Measurements from ENCODE around the gene ADCY2. TPM values are rescaled to one million over a fixed set of nuclear protein-coding genes. Genes with fewer than 3 reads are reported as not detected.

ADCY2 gene
- total and polyA plus RNA-seq, 9 of the 15 experiments (the other 6 are each of a cell fraction or from before 2014, with no cell fraction given): 0.01 to 0.15 (median 0.03) TPM; not detected in 5

DNA sequence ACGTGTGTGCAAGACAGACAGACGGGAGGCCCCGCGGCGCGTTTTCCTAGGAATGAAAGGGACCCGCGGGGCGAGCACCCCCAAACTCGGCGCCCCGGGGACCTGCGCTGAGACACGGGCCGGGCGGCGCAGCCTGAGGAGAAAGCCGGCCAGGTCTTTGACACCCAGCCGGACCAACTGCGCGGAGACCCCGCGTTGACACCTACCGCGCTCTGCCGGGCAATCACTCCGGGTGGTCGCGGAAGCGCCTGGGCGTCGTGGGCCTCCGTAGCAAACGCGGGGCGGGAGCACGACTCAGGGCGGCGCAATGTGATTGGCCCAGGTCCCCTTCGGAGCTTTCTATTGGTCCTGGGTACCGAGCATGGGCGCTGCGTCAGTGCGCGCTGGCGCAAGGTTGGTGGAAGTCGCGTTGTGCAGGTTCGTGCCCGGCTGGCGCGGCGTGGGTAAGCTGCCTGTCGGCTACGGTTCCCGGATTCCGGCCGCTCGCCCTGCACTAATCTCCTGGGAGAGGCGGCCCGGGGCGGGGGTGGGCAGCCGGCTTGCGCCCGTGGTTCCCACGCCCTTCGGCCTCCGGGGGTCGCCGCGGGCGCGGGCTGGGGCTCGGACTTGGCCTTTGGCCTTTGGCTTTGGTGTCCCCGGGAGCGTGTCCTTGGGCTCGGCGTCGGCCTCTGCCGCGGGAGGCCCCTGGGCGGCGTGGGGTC is 473.0 kb downstream of the ADCY2 start, which contains the start of the genes FASTKD3 and MTRR (continued):
- TF ChIP-seq, protein P1, sequence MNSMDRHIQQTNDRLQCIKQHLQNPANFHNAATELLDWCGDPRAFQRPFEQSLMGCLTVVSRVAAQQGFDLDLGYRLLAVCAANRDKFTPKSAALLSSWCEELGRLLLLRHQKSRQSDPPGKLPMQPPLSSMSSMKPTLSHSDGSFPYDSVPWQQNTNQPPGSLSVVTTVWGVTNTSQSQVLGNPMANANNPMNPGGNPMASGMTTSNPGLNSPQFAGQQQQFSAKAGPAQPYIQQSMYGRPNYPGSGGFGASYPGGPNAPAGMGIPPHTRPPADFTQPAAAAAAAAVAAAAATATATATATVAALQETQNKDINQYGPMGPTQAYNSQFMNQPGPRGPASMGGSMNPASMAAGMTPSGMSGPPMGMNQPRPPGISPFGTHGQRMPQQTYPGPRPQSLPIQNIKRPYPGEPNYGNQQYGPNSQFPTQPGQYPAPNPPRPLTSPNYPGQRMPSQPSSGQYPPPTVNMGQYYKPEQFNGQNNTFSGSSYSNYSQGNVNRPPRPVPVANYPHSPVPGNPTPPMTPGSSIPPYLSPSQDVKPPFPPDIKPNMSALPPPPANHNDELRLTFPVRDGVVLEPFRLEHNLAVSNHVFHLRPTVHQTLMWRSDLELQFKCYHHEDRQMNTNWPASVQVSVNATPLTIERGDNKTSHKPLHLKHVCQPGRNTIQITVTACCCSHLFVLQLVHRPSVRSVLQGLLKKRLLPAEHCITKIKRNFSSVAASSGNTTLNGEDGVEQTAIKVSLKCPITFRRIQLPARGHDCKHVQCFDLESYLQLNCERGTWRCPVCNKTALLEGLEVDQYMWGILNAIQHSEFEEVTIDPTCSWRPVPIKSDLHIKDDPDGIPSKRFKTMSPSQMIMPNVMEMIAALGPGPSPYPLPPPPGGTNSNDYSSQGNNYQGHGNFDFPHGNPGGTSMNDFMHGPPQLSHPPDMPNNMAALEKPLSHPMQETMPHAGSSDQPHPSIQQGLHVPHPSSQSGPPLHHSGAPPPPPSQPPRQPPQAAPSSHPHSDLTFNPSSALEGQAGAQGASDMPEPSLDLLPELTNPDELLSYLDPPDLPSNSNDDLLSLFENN (IDR thresholded peaks at IDR 0.05; ENCODE audit: low read depth in 2 of 2, low read length in 2 of 2): no peak
- TF ChIP-seq, protein P2, sequence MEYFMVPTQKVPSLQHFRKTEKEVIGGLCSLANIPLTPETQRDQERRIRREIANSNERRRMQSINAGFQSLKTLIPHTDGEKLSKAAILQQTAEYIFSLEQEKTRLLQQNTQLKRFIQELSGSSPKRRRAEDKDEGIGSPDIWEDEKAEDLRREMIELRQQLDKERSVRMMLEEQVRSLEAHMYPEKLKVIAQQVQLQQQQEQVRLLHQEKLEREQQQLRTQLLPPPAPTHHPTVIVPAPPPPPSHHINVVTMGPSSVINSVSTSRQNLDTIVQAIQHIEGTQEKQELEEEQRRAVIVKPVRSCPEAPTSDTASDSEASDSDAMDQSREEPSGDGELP (CRISPR knock-in tag; IDR thresholded peaks at IDR 0.05; ENCODE audit: borderline replicate concordance): peak; percentile 73
- TF ChIP-seq BACH1 (tag; IDR thresholded peaks at IDR 0.05) (no peak), ZNF76 (CRISPR knock-in tag; IDR thresholded peaks at IDR 0.05; ENCODE audit: borderline replicate concordance) (no peak), MTA3 (IDR thresholded peaks at IDR 0.05; ENCODE audit: borderline replicate concordance) (peak; percentile 99), BMI1 (IDR thresholded peaks at IDR 0.05; ENCODE audit: low read length) (no peak), ELF1 (tag; IDR thresholded peaks at IDR 0.05) (peak; percentile 54; the same call in 1 of the 2 replicates), ZSCAN29 (IDR thresholded peaks at IDR 0.05) (no peak), PCBP1 (IDR thresholded peaks at IDR 0.05; ENCODE audit: low read depth, low read length, poor library complexity, severe bottlenecking) (peak; percentile 97), FOS (IDR thresholded peaks at IDR 0.05; ENCODE audit: extremely low read depth, insufficient read length) (peak; percentile 92), SMAD3 (CRISPR knock-in tag; conservative IDR thresholded peaks at IDR 0.05) (no peak), NEUROD1 (IDR thresholded peaks at IDR 0.05; ENCODE audit: borderline replicate concordance, low read depth, low read length, partially characterized antibody) (peak; percentile 96)
- TF ChIP-seq, protein P3, sequence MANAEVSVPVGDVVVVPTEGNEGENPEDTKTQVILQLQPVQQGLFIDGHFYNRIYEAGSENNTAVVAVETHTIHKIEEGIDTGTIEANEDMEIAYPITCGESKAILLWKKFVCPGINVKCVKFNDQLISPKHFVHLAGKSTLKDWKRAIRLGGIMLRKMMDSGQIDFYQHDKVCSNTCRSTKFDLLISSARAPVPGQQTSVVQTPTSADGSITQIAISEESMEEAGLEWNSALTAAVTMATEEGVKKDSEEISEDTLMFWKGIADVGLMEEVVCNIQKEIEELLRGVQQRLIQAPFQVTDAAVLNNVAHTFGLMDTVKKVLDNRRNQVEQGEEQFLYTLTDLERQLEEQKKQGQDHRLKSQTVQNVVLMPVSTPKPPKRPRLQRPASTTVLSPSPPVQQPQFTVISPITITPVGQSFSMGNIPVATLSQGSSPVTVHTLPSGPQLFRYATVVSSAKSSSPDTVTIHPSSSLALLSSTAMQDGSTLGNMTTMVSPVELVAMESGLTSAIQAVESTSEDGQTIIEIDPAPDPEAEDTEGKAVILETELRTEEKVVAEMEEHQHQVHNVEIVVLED (CRISPR knock-in tag; IDR thresholded peaks at IDR 0.05): peak; percentile 95
- TF ChIP-seq, protein P4, sequence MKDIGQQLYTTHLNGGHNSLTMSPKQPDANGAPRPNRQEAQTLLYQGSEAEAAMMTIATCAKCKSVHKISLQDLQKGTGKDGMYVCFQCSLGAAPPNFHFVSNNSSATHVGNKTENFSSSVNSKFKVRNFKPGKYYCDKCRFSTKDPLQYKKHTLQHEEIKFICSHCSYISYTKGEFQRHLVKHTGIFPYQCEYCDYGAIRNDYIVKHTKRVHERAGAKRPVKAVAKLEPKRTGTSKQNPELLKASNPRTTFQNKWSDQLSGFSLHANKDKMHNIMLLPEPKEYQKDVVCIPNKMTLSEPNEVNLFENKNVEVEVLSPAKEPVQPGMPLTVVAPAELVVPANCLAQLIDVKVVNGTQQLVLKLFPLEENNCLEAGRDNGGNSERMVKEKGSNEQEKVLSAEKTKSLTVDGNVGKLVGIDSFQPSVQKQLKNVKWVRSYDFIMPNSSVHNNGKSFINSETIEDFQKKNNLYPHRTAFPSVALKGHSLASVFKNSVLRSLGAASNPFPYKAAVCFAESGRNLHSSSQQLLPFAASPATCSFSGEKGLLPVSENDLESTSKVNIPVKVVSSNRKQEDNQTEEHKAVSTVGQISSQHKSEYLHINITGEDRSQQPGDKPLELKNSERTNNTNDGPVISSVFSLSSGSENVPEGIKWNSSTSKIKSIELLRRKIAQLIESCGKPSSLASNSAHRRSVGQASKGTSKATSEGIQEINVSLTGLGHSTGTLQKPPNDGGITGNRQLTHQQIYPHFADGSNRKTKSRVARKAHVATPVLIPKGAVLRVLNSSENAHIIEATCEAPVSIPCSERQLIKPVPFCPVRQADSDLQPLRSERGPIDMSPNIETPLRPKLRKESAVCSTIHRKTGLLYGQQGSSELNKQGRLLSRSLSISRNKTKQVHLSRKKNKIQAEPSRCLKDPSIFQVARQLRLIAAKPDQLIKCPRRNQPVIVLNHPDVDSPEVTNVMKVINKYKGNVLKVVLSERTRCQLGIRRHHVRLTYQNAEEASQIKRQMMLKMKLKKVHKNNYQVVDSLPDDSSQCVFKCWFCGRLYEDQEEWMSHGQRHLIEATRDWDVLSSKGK (CRISPR knock-in tag; IDR thresholded peaks at IDR 0.05): no peak
- TF ChIP-seq, protein P5, sequence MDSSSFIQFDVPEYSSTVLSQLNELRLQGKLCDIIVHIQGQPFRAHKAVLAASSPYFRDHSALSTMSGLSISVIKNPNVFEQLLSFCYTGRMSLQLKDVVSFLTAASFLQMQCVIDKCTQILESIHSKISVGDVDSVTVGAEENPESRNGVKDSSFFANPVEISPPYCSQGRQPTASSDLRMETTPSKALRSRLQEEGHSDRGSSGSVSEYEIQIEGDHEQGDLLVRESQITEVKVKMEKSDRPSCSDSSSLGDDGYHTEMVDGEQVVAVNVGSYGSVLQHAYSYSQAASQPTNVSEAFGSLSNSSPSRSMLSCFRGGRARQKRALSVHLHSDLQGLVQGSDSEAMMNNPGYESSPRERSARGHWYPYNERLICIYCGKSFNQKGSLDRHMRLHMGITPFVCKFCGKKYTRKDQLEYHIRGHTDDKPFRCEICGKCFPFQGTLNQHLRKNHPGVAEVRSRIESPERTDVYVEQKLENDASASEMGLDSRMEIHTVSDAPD (CRISPR knock-in tag; IDR thresholded peaks at IDR 0.05): no peak

Measured in K562 (cell line).